DMS53 treated with DMSO at 0.1 percent for 48 hours (cell line): Measurements from ENCODE around the gene TTC23.
"Not testable (repeated sequence)": the region's sequence is repeated elsewhere in the genome, so short reads cannot be mapped to it uniquely, and the experiment has no call there.

Experiments
- DNase-seq: peaks from one replicate; lab custom pipeline; 2025; ENCODE audit not compliant: unreplicated experiment; lab: John Stamatoyannopoulos, UW

Gene TTC23

DNA sequence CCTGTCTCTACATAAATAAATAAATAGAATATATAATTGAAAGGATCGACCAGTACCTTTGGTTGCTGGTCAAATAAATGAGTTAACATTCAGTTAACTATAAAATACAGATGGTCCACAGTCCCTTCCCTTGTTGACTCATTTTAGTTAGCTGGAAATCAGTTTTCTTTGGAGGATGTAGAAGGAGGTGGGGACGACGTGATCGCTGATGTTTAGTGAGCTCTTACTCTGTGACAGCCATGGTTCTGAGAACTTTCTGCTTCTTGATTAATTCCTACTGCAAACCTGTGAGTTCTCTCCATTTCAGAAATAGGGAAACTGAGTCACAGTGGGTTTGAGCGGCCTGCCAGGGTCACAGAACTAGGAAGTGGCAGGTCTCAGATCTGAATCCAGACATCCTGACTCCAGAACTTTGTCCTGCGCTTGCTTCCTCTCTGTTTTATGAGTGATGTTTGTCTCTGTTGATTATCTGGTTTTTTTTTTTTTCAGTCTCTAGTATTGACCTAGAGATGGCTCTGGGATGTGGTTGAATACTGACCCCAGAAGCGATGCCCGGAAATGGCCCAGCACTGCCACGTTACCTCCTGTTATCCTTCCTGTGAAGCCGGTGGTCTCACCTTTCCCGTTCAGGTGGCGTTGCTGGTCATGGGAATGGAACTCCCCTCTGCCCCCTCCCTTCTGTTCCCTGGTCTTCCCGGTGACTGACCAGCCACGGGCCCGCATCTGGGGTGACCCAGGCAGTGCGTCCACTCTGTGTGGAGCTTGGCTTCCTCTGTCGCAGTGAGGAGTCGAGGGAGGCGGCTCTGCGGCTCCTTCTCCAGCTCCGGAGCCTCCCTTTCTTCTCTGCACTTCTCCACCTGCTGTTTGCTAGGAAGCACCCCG lies 126.3 kb downstream of the TTC23 start:
- no peak for DNase-seq

DNA sequence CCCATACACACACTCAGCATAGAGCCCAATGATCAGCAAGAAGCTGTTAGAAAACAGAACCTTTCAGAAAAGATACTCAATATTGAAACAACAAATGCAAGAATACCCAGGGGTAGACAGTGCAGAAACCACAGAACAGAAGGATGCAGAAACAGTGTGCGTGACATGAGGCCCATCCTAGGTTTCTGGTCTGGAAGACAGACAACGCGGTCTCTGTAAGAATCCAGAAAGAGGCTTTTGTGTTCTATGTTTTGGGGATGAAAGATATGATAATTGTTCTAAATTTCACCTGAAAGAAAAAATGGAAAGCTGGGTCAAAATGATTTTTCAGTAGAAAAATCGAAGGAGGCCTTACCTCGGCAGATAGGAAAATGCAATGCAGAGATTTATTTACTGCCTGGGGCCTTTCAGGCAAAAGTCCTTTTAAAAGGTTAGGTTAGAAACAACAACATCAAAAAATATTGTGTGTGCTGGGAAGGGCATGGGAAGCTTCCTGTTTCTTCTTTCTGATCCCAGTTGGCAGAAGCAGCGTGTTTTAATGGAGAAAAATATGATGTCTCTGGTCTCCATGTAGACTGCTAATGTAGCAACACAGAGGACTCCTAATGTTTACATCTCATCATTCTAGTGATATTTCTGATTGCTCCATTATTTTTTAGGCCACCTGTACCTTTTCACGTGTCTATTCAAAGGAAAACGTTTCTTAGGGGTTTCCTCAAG lies 127.5 kb downstream of the TTC23 start:
- DNase-seq, result no peak

DNA sequence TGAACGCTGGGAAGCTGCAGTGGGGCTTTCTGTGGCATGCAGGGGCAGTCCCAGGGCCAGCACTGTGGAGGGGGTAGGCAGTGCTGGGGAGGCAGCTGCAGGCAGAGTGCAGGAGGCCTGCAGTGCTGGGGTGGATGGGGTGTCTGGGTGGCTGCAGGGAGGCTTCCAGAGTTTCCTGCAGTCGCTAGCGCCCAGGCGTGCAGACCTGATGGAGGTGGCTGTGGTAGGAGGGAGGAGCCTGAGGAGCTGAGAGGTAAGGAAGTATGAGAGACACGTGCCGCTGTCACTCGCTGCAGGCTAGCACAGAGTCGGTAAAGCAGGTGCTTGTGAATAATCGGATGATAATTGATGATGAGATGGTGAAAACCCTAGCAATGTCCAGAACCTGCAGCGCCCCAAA lies 128.2 kb downstream of the TTC23 start:
- DNase-seq, result no peak

DNA sequence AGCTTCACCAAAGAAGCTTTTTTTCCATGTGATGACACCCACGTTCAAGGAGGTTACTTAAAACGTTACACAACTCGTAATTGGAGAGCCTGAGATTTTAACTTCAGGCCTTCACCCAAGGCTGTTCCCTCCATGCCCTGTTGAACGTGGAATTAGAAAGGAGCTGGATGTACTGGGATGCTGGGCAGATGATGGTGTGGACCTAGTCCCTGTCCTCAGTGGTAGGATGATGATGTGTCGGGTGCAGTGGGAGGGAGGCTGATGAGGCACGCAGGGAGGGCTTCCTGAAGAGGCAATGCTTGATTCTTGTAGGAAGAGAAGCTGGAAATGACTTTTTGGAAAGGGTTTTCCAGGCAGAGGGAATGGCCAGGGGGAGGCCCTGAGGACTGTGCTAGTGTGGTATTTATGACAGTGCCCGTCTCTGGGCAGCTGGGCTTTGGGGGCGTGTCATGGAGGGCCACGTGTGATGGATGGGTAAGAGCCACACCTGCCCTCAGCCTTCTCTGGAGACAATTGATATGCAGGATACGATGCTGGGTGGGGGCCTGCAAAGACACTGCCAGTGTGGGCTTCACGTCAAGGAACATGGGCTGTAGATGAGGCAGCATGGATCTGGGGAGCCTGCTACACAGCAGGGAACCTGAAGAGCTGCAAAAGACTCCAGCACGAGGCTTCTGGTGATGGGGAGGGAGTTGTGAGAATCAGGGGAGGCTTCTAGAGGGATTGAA lies 129.2 kb downstream of the TTC23 start:
- DNase-seq, result no peak

DNA sequence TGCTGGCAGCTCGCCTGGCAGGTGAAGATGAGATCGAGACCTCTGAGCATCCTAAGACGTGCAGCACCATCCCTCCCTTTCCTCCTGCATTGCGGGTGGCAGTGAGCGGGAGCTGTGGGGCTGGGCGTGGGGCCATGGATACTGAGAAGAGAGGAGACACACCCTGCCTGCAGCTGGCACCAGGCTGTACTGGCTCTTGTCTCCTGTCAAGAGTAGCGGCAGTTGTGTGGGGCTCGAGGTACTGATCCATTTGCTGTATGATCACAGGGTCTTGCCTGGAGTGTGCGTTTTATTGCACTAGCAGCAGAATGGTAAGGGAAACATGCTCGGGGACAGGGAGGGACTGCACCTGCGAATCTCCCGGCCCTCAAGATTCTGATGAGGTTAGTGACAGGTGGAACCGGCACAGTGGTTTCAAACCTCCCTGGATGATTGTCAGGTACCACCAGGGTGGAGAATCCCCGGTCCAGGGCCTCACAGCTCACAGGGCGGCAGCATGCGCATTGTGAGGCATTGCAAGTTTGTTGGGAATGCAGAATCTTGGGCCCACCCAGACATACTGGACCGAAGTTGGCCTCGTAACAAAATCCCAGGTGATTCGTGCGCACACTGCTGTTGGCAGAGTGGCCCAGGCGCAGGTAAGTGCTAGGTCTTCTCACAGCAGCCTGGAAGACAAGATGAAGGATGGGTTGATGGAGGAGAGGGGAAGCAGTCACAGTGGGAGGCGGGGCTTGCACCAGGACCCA lies 130.4 kb downstream of the TTC23 start:
- DNase-seq, result no peak

DNA sequence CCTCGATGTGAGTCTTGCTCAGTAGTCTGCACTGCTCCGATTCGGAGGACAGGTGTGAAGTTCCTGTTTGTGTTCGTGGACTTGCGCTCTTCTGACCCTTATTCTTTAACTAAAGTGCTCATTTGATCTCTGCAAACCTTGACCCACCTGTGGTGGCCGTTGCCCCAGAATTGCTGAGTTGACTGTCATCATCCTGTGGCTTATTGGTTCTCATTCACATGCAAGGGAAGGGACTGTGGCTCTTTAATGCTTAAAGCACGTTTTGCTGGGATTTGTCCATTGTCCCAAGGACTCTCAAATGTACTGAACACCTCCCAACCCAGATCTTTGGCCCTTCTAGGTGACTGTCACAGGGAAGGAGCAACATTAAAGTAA lies 131.1 kb downstream of the TTC23 start:
- no peak for DNase-seq

DNA sequence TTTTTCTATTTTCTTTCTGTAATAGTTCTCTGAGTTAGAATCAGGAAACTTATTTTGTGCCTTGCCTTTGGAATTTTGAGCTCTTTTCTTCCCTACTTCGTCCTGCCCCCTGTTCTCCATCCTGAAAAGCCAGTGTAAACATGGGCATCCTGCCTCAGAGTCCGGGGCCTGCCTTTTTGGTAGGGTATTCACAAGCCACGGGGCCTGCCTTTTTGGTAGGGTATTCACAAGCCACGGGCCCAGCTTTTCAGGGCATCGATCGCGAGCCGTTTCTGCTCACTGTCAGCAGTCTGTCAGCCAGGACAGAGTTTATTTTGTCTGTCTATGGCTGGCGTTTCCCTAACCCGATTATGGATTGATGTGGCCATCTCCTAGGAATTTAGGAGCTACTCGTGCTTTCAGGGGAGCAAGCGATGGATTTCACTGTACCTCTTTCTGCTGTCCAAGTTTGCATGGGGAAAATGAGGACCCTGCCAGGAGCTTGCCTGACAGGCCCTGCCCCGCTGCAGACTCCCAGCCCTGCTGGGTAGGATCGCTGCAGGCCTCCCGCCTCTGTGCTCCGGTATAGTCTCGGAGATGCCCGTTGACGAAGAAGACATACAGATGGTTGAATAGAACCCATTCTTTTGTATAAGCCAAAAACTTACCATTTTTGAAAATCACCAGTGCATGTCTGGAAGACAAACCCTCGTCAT lies 131.7 kb downstream of the TTC23 start:
- DNase-seq, result no peak

DNA sequence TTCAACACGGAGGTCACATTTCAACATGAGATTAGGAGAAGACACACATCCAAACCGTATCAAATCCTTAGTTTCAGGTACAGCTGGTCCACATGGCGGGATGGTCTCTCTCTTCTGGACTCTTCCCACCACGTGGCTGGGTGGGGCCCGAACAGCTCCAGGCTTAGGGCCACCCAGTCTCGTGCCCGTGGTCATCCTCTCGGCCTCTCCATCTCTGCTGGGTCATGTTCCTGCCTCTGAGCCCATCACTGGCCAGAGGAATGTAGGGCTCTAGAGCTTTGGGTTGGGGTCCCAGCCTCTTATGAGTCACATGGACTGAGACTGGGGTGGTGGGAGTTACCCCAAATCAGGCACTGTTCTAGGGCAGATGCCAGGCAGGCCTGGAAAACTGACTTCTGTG lies 132.3 kb downstream of the TTC23 start:
- DNase-seq, result no peak

DNA sequence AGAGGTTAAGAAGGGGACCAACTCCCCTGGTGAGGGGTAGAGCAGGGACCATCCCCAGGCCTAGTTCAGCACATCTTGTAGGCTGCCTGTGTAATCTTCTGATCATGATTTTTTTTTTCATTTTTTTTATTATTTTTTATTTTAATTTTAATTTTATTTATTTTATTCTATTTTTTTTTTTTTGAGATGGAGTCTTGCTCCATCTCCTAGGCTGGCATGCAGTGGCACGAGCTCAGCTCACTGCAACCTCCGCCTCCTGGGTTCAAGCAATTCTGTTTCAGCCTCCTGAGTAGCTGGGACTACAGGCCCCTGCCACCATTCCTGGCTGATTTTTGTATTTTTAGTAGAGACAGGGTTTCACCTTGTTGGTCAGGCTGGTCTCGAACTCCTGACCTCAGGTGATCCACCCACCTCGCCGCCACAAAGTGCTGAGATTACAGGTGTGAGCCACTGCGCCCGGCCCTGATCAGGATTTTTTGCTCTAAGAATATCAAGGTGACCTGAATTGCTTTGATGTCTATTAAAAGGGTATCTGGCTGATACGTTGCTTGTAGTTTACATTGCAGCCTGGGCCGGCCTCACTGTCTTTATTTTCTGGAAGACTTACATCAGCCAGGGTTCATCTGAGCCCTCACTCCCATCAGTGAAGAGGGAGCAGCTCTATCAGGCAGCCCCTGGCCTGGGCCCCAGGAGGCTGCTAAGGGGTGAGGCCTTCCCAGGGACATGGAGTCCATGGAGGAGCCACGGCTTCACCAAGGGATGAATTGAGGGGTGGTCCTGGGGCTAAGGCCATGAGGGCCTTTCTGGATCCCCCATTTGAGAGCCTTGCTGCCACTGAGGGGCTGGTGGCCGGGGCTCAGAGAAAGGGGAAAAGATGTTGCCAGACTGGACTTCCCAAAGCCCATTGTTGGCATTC lies 133.8 kb downstream of the TTC23 start:
- DNase-seq, result no peak

DNA sequence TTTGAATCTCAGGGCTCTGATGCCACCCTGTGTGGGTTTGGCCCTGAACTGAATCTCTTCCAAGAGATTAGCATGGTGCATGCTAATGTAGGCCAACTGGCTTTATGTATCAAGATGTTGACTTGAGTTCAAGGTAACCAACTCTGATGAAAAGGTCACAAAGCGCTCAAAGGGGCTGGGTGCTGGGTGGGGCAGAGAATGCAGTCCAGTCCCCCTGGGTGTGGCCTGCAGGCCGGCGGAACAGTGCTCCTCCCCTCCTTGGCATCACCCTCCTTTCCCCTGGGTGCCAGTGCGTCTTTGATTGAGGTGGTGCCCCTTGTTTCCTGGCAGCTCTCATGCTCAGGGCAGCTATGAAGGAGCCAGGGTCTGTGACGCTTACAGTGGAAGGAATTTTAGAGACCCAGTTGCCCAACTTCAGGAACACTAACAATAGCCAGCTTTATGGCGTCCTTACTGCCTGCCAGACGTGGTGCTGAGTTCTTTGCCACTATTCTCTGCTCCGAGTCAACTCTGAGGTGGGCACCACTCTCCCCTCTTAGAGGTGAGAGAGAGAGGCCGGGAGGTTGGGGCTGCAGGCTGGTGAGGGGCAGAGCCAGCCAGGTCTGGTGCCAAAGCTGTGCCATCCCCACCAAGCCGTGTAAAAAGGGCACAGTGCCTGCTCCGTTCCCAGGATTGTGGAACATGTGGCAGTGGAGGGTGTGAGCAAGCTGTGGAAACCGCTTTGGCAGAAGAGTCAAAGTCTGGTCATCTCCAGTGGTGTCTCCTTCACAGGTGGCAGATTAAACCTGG lies 134.7 kb downstream of the TTC23 start:
- no peak for DNase-seq

DNA sequence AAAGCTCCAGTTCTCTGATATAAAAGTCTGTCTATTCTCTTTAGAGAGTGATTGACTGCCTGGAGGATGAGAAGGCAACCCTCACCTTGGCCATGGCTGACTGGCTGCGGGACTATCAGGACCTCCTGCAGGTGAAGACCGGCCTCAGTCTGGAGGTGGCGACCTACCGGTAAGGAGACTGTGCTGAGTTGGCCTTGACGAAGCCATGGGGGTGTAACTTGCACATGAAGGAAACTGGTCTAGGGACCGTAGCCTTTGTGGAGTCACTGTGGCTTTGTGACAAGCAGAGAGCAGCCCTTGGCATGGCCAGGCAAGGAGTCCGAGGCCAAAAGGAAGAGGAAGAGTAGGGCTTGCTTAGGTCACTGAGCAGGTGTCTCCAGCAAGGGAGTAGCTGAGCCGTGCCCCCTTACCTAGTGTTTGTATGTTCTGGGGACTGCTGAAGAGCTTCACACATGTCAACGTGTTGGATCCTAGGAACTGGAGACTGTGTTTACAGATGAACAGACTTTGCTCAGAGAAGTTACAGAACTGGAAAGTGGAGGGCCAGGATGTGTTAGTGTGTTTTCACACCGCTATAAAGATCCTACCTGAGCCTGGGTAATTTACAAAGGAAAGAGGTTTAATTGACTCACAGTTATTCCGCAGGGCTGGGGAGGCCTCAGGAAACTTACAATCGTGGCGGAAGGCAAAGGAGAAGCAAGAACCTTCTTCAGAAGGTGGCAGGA lies 135.7 kb downstream of the TTC23 start:
- no peak for DNase-seq

DNA sequence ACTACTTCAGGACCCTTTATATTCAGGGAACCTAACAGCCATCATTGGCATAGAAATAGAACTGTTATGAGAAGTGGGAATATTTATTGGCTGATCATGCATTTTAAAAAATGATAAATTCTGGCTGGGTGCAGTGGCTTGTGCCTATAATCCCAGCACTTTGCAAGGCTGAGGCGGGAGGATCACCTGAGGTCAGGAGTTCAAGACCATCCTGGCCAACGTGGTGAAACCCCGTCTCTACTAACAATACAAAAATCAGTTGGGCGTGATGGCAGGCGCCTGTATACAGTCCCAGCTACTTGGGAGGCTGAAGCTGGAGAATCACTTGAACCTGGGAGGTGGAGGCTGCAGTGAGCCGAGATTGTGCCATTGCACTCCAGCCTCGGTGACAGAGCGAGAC lies 137.7 kb downstream of the TTC23 start:
- not testable (repeated sequence) for DNase-seq

DNA sequence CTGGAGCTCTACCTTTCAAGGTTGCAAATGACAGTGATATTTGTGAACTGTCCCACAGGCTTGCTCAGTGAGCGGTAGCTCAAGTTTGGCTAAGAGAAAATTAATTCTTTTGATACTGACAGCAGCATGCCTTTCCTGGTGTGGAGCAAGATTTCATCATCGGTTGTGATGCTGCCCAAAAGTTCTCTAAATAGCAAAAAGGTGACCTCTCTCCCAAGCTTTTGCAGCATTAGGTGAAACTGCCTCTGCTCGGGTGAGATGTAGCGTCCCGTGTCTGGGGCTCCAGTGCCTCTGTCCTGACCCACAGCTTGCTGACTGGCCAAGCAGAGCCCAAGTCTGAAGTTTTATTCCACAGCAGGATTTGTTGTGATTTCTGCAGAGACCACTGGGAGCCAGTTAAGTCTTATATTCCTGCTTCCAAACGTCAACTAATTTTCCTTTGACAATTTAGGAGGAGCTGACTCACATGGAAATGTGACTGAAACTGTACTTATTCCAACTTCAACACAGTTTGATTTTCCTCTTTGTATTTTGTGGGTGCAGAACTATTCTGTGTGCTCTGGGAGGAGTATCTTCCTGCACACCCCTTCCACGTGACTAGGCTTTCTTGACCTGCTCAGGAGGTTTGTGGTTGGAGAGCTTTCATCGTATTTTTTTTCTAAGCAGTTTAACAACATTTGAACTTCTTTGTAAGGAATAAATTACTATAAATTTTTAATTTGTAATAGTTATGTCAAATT lies 138.6 kb downstream of the TTC23 start:
- no peak for DNase-seq

DNA sequence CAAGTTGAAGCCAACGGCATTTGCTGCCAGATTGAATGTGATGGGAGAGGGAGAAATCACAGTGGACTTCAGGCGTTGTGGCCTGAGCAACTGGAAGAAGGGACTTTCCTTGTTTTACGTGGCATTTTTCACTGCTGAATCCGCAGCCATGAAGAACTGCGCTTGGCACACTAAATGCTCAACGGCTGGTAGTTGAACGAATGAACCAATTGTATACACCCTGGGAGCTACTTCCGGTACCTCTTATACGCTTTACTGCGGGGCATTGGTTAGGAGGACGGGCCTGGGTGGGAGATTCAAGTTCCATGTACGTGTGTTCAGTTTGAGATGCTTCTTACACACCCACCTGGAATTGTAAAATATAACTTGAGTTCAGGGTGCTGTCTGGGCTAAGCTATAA lies 139.3 kb downstream of the TTC23 start:
- DNase-seq, result no peak

DNA sequence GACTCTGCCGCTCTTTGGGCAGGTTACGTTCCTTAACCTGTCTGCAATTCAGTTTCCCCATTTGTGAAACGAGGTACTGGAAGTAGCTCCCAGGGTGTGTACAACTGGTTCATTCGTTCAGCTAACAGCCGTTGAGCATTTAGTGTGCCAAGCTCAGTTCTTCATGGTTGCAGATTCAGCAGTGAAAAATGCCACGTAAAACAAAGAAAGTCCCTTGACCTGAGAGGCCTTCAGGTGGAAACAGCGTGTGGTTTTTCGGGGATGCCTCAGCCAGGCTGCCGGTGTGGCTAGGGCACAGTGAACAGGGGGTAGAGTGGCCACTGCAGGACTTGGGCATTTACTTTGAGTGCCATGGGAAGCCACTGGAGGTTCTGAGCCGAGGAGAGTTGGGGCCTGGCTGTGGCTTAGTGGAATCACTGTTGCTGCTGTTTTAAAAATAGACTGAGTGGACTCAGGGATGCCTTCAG lies 139.8 kb downstream of the TTC23 start:
- no peak for DNase-seq

DNA sequence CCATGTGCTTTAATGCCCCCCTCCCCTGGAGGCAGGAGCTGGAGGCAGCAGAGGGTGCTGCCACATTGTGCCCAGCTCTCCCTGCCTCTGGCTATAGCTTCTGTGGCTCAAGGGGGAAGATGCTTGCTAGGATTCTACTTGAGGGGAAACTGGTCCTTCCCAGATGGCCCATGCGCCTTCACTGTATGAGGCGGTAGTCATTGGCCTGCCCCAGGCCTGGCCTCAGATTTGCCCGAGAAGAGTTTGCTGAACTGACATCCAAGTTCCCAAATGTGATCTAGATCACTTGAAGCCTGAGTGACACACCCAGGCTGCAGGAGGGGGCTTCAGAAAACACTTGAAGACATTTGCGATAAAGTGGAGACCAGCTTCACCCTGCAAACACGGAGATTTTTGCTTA lies 140.4 kb downstream of the TTC23 start:
- no peak for DNase-seq
